ENCODE data around the gene ARID5B.

ARID5B gene

DNA sequence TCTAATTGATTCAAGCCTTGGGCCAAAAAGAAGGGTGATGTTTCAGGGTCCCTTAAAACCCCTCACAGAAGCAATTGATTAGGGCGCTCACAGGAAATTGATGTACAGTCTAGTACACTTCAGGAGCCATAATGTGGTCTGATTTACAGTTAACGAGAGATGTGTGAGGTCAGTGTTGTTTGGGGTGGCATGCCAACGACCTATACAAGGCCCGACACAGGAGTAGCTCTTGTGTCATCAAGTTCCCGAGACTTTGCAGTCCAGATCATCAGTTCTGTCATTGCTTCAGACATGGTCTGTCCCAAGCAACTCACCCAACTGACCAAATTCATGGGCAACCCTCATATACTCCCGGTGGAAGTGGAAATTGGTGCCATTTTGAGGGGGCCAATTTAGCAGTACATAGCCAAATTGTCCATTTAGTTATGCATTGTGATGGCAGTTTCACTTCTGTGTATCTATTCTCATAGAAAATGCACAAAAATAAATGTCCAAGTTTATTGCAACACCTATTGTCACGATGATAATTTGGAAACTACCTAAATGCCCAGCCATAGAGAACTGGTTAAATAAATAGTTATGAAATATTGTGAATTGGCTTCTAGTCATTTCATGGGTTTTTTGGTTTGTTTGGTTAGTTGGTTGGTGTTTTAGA lies 18.0 kb upstream of the ARID5B start:
- DNase-seq (ENCODE audit: low spot score), result no peak

DNA sequence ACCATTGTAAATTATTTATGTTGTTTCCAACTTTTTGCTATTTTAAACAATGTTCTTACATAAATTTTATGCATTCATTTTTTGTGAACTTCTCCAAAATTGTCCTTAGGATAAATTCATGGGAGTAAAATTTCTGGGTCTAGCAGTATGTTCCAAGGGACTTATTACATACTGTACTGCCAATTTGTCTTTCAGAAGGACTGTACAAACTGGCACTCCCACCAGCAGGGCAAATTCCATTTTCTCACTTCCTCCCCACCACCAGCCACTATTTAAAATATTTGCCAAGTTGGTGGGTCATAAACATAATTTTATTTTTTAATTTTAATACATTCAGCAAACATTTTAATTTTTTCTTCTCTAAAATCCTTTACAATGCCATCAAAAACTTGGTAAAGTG lies 13.7 kb upstream of the ARID5B start:
- no peak for DNase-seq (ENCODE audit: low spot score)

DNA sequence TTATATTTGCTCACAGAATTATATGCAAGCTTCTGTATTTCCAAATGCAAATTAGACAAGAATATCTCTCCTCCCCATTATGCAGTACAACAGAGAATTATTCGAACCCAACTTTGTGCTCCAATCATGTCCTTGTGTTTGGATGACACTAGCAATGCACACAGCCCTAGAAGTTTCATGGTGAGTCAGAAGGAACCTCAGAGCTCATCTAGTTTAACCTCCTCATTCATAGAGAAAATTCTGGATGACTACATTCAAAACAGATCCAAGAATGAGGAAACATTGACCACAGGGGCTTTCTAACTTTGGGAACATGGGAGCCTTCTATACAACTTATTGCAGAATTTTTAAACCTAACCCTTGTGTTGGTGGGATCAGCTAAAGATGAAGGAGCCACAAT lies 12.8 kb upstream of the ARID5B start:
- no peak for DNase-seq (ENCODE audit: low spot score)

DNA sequence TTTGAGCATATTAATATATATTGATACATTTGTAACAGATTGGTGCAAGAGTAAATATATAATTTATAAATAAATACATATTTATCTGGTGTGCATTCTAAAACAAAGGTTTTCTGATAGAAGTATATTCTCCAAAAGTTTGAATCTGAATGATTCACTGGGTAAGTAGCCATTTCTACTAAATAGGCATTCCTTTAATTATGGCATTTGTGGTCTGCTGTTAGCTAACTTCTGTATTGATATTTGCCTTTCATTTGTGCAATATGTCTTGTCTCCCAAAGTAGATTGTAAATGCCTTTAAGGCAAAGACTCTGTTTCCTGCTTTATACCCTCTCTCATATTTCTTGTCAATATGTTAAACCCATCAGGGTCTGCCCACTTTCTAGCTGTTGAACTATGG lies 11.1 kb upstream of the ARID5B start:
- no peak for DNase-seq (ENCODE audit: low spot score)

DNA sequence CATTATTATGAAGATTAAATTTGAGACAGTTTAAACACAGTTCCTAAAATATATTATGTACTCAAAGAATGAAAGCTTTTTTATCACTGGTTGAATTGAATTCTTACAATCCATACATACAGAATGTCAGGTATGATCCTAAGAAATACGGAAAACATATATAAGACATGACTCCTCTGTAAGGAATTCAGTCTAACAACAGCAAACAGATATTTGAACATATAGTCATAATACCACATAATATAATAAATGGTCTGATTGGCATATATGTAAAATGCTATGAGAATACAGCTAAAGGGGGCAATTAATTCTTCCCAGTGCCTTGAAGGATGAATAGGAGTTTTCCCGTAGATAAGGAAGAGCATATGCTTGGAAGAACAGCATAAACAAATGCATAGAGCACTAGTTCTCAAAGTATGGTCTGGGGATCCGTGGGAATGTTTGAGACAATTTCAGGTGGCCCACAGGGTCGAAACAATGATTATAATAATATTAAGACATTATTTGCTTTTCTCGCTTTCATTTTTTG lies 10.6 kb upstream of the ARID5B start:
- no peak for DNase-seq (ENCODE audit: low spot score)

DNA sequence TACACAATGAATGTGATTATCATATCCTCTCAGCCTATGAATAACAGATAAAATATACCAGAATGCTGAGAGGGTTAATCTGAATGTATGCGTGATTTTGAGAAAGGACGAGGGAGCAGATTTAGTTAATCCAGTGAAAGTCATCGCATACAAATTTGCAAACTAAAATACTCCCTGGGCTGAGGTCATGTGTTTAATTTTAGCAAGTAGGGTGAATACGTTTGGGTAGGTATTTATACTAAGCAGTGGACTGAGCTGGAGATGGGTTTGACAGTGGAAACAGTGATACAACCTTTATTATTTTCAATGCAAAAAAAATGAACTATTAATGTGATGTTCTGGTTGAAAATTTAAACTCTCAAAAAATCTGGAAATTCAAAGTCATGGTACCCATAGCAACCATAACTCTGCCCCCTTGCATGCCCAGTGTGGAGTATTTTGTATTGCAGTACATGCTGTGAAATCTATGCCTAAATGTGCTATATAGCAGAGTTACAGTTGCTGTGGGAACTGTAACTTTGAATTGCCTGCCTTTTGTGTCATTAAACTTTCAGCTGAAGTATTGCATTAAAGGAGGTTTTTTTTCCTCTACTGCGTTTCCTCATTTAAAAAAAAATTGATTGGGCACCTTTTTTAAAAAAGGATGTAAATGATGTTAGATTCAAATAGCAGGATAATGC lies 9.5 kb upstream of the ARID5B start:
- no peak for DNase-seq (ENCODE audit: low spot score)

DNA sequence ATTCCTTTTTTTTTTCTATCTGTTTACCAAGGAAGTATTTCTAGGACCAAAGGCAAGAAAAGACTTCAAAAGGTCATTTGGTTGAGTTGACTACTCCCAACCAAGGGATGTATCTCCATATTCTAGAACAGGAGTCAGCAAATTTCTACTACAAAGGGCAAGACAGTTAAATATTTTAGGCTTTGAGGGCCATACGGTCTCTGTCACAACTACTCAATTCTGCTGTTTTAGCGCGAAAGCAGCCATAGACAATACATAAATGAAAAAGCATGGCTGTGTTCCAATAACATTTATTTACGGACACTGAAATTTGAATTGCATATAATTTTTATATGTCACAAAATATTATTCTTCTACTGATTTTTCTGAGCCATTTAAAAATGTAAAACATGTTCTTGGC lies 8.5 kb upstream of the ARID5B start:
- no peak for DNase-seq (ENCODE audit: low spot score)

DNA sequence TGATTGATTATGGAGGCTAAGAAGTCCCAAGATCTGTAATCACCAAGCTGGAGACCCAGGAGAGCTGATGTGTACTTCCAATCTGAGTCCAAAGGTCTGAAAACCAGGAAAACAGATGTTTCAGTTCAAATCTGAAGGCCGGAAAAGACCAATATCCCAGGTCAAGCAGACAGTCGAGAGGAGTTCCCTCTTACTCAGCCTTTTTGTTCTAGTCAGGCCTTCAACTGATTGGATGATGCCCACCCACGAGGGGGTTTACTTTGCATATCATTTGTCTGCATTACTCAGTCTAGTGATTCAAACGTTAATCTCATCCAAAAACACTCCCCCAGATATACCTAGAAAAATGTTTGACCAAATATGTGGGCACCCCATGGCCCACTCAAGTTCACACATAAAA lies 7.4 kb upstream of the ARID5B start:
- no peak for DNase-seq (ENCODE audit: low spot score)

DNA sequence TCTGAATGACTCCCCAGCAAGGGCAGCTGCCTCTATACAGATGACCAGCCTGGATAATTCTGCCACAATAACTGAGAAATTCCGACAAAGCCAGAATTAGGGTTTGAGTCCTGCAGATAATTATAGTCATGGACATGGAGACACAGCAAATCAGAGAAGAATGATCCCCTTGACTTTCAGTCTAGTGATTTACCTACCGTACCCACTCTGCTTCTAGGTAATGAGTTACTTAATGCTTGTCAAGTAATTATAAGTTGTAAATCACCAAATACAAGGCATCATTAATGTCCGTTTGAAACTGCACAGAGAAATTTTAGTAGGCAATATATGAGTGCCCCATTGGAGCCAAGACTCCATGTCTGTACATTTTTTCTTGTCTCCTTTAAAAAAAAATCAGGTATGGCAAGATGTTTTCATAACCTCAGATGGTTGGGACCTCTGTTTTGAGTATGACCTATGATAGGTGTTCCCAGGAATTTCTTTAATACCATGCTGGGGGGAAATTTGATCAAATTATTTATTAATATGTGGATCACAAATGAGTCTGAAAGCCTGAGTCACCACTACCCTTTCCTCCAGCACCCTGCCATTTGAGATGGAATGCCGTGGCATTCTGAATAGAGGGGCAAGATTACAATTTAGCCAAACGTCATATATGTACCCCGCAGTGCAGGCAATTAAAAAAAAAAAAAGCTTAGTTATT lies 5.5 kb upstream of the ARID5B start:
- no peak for DNase-seq (ENCODE audit: low spot score)

DNA sequence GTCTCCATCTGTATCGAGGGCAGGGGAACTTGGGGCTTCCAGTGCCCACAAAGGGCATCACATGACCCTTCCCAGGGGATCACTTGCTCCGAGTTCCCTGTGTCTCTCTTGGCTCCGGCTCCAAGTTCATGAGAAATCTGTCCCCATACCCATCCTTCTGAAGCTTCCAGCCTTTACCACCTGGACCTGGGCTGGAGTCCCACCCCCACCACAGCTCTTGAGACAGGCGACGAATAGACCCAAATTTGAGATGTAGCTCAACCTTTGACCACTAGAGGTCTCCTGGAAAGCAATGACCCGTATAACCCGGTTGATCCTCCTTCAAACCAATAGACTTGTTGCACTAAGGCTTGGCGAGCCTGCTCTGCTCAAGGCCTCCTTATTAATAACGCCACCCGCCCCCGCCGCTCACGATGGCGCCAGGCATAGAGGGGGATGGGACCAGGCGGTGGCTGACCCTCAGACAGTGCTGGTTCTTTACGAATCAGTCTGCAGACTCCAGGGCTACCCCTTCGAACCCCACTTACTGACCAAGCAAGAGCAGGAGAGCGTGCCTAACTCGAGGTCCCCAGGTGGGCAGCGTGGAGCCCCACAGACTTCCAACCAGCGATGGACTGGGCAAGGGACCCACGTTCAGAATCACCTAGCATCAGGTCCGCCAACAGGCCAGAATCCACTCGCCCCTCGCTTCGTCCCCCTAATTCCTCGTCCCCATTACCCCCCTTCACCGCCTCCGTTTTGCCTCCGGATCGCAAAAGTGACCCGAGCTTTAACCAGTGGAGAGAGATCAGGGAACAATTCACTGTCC lies 4.4 kb upstream of the ARID5B start:
- DNase-seq (ENCODE audit: low spot score), result peak; percentile 59

DNA sequence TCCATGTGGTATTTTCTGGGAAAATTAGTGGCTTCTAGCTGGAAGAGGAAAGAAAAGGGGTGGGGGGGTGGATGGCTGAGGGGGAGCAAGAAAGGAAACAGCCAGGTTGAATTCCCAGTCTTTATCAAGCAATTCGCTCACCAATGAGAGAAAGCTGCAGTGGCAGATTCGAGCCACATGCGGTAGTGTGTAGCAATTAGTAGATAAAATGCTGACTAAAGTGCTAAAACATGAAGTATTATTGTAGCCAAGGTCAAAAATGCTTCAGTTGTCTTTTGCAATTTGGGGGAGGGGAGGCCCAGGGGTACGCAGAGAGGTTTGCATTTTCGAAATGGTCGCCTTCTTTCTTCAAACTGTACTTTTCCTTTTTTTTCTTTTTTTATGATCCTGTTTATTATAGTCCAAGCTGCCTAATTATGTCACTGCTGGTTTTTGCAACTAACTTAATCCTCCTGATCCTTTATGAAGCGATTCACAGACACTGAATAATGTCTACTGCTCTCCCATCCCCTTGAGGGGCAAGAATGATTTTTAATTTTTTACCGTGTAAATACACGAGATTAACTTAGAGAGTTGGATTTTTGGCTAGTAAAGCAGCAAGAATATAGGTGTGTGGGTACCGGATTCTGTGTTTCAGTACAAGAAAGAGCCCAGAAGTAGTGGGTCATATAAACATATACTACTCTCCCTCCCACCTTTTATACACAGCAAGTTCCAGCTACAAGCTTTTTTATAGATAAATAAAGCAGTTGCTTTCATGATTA lies 3.6 kb upstream of the ARID5B start:
- no peak for DNase-seq (ENCODE audit: low spot score)

DNA sequence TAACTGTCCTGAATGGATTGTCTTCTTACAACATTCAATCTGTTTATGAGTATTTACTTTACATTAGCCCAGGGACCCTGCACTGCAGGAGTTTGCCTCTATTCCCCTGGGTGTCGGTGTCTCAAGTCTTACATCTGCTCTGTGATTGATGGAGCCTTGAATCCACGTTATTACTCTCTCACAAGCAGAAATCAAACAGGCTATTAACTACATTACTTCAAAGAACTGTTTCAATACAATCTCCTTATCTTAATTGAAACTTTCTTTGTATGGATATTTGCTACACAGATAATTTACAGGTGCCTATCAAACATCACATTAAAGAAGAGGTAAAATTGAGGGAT lies 3.1 kb upstream of the ARID5B start:
- no peak for DNase-seq (ENCODE audit: low spot score)

DNA sequence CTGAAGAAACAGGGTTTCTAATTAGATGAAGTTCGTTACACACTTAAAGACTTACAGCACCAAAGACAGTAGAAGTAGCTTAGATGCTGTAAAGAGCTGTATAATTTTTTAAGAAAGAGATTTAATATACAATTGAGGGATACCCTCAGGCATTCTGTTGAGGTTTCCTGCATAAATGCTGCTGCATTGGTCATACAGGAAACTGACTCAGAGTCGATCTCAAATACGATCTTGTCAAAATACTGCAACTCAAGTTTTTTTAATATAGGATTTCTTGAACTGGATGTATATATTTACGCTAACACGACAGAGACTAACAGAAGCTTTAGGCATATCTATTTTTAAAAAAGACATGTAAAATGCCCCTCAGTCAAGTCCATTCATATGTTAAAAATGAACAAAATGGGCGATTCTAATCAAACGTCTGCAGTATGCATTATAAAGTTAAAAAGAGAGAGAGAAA lies 2.4 kb upstream of the ARID5B start:
- DNase-seq (ENCODE audit: low spot score), result no peak

DNA sequence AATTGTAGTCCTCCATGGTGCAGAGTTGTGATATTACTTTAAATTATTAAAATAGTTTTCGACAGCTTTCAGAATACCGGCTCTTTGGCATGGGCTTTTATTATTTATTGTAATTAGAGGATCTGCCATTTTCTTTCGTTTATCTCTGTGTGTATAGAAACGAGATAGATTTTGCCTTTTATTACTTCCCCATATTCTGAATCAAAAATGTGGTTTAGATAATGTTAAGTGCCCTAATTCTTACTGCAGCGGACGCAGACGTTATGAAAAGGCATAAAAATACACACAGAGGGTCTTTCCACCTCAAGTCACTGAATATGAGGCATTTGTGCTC lies 1.9 kb upstream of the ARID5B start:
- no peak for DNase-seq (ENCODE audit: low spot score)

DNA sequence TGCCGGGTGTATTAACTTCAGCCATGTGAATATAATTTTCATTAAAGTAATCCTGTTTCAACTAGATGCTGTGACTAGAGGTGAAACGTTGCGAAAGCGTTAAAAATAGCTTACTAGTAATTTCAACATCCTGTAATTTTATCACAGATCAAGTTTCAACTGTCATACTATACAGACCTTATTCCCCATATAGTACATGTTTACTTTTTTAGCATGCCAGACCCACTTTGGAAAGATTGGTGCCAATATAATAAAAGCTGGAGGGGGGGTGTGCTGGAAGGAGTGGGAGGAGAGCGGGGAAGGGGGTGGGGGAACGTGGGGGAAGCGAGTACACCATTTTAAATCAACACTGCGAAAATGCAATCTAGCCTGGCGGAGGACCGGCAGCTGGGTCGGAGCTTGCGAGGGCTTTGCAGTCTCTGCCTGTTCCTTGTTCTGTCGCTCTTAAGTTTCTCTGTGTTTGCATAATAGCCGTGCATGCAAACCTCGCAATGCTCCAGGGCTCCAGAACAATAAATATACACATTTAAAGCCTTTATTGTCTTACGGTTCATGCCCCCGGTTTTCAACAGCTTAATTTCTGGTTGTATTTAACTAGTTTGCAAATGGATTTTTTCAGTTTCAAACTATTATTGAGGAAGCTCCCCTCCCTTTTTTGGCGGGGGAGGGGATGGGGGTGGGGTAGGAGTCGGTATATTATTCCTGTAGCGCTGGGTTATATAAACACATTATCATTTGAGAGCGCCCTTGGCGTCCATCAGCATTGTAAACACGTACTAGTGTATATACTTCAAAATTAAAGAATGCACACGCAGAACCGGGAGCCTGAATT lies 1.3 kb upstream of the ARID5B start:
- DNase-seq (ENCODE audit: low spot score), result peak; percentile 70

DNA sequence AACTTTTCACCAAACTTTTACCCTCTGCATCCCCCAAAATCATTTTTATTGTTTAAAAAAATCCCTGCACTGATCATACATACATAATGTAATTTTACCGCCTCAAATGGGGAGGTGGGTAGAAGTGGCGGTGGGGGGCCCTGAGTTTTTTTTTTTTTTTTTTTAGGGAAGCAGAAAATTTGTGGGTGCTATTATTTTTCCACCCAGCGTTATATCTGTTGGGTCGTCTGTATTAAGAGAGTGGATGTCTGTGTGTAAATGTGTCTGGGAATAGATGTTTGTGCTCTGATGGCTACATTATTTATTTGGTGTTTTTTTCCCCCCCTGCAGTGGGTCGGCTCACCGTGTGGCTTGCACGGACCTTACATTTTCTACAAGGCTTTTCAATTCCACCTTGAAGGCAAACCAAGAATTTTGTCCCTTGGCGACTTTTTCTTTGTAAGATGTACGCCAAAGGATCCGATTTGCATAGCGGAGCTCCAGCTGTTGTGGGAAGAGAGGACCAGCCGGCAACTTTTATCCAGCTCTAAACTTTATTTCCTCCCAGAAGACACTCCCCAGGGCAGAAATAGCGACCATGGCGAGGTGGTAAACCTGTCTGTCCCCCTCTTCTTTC lies 438 bp downstream of the ARID5B start:
- no peak for DNase-seq (ENCODE audit: low spot score)

DNA sequence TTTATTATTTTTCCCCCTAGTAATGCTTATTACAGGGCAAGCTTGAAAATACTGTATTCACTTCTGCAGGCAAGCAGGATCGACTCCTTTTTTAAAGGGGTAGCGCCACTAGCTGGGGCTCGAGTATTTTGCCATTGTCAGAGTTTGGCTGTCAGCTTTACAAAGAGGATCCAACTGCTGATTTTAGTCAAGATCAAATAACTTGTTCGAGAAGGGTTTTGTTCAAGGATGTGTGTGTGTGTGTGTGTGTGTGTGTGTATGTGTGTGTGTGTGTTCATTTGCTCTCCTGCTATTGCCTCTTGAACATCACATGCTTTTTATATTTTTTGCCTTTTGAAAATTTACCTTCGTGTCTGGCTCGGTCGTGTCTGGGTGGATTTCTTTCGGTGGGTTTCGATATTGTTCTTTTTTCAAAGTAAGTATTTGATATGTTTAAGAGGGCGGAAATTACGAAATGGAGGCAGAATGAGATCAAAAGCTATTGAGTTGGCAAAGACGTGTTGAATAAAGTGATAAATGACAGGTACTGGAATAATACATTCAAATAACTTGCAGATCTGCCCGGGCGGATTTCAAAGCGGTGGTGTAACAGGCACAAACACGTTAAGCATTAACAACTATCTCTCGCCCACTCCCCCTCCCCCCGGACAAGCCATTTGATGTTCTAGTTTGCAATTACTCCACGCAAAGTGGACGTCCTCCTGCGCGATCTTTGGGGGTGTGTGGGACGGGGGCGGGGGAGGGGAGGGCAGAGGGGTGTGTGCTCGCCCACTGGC lies 1.1 kb downstream of the ARID5B start:
- DNase-seq (ENCODE audit: low spot score), result peak; percentile 78

DNA sequence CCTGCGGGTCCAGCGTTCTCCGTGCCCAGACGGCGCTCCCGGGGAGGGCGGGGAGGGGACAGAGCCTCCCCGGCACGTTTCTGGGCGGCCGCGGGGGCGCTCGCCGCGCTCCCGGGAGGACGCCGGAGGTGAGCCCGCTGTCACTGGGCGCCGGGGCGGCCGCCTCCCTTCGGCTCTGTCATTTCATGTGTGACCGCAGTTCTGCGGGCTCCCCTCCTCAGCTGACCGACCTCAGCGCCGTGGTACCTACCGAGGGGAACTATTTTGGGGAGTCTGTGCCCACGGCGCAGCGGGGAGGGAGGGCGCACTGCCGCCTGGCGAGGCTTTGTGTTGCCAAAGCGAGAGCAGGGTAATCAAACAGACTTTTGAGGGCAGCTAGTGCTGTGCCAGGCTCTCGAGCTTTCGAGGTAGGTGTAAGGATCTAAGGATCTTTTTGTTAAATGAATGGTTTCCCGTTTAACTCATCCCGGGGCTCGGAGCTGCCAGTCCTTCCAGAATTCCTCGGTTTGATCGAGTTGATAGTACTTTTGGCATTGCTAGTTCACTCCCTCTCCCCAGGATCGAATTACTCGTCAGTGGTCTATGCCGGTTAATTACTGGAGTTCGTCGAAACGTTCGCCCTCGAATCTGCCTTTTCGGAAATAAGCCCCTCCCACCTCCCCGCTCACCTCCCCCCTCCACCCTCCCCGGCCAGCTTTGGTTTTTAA lies 1.9 kb downstream of the ARID5B start:
- peak; percentile 70 for DNase-seq (ENCODE audit: low spot score)

DNA sequence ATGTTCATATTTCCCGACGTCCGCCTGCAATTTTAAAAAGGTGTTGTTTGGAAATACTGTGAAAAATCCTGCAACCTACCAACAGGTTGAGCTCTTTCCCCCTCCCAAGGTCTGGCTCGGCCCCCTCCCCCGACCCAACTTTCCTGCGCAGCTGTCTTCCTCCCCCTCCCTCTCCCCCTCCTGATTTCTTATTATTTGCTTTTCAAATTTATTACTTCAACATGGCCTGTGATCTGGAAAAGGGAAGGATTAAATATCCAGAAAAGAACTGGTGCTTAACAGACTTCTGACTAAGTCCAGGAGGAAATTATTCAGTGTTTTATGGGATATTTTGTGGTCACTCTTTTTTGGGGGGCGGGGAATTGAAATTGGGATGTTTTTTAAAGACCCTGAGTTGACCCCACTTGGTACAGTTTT lies 2.4 kb downstream of the ARID5B start:
- DNase-seq (ENCODE audit: low spot score), result no peak
